ENCODE results near the gene WDR59.
"Not testable (repeated sequence)": the region's sequence is repeated elsewhere in the genome, so short reads cannot be mapped to it uniquely, and the experiment has no call there.

Gene WDR59

GRCh38 chr16:74909665-74910064 lies 75.3 kb downstream of the WDR59 start:
- TF ChIP-seq CTCF (conservative IDR thresholded peaks at IDR 0.05): no peak
- no peak overlapping the region for H3K27ac ChIP-seq

GRCh38 chr16:74908759-74909158 lies 76.2 kb downstream of the WDR59 start:
- H3K27ac ChIP-seq: not testable (repeated sequence)

GRCh38 chr16:74903901-74904678 lies 80.8 kb downstream of the WDR59 start:
- no peak for TF ChIP-seq CTCF (conservative IDR thresholded peaks at IDR 0.05)

GRCh38 chr16:74903120-74903519 lies 81.8 kb downstream of the WDR59 start:
- no peak overlapping the region for H3K27ac ChIP-seq
- TF ChIP-seq CTCF (conservative IDR thresholded peaks at IDR 0.05): no peak

More at GRCh38 chr16:74903901-74904678, 80.8 kb downstream of the WDR59 start:
- no peak overlapping the region for H3K27ac ChIP-seq

- no peak for TF ChIP-seq CTCF (conservative IDR thresholded peaks at IDR 0.05)
- H3K27ac ChIP-seq: no peak overlapping the region
These were observed 82.8 kb downstream of the WDR59 start for GRCh38 chr16:74902161-74902560.

- TF ChIP-seq CTCF (conservative IDR thresholded peaks at IDR 0.05): no peak
- no peak overlapping the region for H3K27ac ChIP-seq
These were observed 83.3 kb downstream of the WDR59 start for GRCh38 chr16:74901606-74902005.

- no peak overlapping the region for H3K27ac ChIP-seq
- TF ChIP-seq CTCF (conservative IDR thresholded peaks at IDR 0.05): no peak
These were observed 85.1 kb downstream of the WDR59 start for GRCh38 chr16:74899816-74900215.

GRCh38 chr16:74898659-74899058 lies 86.3 kb downstream of the WDR59 start:
- no peak for TF ChIP-seq CTCF (conservative IDR thresholded peaks at IDR 0.05)
- no peak overlapping the region for H3K27ac ChIP-seq
